Measurements from ENCODE around the gene AQP6.
A peak's percentile ranks its signal among the peaks of the same experiment; 100 is the strongest.

Gene AQP6

DNA sequence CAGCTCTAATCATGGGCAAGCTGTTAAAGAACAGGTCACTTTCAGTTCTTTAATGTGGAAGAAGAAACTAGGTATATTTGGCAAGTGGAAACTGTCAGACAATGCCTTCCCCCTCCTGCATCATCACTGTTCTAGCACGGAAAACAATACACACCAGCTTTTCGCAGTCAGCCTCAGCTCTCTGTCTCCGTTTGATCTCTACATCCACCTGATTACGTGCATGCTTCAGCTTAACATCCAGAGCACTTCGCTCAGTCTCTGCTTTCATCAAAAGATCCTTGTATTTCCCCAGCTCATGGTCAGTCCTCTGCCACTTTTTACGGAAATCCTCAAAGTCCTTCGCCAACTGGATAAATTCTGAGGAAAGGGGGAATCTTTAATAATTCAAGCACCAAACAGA is 33.5 kb downstream of the AQP6 start:
- no peak for DNase-seq

DNA sequence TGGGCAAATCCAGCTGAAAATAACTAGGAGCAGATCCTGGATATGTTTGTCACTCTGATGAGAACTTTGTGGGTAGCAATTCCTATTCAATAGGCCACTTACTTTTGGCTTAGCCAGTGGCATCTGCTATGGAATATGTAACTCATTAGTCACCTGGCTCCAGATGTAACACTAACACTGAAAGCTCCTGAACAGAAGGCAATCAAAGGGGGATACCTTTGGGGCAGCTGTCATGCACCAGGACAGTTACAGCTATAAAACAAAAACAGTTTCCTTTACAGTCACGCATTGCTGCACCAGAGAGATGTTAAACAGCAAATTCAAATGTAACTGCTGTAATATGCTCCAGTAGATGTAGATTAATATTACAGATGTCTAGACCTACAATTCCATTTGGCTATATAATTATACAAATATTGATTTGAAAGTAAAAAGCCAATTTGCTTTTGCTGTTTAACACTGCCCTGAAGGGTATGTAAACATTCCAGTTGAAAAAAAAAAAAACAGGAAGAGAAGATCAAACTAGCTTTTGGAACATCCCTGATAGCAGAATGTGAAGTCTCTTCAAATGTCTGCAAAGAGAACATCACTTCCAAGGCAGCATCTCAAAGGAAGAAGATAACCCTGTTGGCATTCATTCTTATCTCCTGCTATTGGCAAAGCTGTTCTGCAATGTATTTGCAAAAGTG is 34.2 kb downstream of the AQP6 start:
- DNase-seq: no peak

DNA sequence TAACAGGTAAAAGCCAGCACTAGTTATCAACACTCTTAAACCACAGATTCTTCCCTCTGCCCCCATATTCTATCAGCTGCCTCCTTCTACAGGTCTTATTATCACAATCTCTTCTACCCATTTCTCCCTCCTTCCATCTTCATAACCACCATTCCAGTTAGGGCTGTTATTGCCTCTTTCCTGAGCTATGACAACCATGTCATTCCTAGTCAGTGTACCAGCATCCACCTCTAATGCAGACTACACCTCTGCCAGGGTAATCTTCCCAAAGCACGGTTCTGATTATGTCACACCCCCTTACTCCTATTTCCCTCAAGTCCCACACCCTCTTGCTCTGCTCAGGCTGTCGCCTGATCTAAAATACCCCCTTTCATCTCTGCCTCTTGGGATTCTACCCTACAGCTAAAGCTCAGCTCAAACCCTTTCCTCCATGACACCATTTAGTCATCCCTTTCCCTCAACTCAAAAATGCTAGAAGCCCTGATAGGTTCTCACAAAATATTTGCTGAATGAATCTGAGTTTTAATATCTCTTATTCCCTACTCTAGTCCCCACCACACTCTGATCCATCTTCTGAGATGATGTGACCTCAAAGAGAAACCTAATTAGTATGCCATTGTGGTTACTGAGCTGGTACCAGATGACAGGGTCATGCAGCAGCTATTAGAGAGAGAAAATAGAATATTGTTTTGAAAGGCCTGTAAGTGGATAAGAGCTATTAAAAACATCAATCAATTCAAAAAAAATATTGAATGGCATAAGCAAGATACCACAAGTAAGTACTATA is 40.8 kb downstream of the AQP6 start:
- no peak for DNase-seq

DNA sequence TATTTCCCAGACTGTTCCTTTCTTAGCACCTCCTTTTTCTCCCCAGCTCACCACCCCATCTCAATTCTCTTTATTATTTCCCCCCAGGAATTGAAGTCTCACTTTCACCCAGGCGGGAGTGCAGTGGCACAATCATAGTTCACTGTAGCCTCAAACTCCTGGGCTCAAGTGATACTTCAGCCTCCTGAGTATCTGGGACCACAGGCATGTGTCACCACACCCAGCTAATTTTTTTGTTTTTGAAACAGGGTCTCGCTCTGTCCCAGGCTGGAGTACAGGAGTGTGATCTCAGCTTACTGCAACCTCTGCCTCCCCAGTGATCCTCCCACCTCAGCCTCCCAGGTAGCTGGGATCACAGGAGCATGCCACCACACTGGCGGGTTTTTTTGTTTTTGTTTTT is 41.6 kb downstream of the AQP6 start:
- no peak for DNase-seq

DNA sequence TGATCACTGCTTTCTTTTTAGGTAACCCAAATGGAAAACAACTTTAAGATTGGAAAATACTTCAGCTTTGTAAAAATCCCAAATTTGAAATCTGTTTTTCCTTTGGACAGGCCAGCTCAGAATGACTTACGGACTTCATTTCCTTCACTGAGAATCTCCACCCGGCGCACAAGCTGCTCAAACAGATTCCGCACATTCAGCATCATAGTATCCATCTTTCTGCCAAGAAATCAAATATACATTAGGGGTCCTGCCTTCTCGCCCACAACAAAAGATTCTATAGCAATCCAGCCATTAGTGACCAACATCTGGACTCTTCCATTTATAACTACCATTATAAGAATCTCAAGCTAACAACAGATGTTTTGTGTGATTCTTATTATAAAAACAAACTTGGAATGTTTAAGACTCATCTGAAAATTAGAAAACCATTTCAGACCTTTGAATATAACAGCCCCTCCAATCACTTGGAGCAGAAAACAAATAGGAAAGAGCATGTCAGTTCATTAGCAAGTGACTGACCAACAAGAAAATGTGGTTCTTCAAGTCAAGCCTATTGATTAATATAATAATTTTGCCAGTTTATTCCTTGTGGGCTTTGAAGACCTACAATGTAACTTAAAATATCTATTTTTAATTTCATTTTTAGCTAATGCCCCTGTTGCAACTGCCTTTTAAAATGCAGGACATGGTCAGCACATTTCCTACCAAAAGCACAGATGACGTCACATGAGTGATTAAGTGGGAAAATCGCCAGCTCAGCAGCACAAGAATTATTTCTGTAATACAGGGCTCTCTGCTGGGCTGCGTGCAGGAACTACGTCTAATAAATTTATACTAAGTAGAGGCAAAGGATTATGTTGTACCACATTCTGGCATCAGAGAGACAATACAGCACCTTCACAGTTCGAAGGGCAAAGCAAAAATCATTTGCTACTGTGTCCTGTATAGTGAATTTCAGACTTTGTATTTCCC is 44.0 kb downstream of the AQP6 start:
- no peak for DNase-seq

DNA sequence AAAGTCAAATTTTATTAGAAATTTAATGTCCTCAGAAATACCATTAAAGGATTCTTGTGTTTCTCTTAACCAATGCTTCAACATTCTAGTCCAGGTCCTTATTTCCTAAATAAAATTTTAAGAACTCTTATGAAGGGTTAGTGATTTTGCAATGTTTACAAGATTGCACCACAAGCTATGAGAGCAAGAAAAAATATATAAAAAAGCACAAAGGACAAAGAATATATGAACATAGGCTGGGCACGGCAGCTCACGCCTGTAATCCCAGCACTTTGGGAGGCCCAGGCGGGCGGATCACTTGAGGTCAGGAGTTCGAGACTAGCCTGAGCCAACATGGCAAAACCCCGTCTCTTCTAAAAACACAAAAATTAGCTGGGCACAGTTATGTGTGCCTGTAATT is 44.9 kb downstream of the AQP6 start:
- DNase-seq: no peak

DNA sequence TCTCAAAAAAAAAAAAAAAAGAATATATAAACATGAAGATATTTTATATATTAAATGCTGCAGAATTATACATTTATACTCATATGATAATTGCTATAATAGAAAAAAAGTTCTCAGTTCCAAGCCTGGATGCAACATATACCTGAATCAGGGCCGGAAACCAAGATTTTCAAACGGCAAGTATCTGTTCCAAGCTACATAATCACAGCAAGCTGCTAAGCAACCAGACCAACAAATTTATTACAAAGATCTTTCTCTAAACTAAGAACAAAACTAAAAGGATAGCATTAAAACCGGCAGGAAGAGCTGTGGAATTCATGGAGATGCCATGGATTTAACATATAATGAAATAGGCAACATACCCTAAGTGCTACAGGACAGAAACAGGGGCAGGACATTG is 45.4 kb downstream of the AQP6 start:
- no peak for DNase-seq

DNA sequence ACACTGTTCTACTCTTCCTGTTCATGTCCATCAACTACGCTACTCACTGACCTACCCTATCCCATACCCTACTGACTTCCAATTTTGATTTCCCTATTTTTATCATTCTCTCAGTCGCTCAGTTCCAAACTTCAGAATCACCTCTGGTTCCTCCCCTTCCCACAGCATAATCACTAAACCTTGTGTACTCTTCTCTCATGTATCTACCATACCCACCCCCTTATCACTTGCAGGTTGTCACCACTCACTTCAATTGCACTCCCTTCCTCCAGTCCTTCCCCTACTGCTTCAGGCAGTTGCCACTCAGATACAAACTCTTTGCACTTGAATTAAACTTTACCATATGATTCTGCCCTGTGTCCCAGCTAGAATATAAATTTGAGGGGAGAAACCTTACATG is 46.2 kb downstream of the AQP6 start:
- no peak for DNase-seq

DNA sequence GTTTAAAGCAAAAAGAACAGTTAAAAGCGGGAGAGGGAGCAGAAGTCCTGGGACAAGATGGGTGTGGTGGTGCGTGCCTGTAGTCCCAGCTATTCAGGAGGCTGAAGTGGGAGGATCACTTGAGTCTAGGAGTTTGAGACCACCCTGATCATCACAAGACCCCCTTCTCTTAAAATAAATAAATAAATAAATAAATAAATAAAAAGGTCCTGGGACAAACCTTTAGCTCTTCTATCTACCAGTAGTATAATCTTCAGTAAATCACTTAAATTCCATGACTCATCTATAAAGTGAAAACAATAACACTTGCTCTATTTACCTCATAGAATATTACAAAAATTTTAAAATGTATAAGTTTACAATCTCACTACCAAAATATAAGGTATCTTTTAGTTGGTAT is 46.8 kb downstream of the AQP6 start:
- DNase-seq: no peak

DNA sequence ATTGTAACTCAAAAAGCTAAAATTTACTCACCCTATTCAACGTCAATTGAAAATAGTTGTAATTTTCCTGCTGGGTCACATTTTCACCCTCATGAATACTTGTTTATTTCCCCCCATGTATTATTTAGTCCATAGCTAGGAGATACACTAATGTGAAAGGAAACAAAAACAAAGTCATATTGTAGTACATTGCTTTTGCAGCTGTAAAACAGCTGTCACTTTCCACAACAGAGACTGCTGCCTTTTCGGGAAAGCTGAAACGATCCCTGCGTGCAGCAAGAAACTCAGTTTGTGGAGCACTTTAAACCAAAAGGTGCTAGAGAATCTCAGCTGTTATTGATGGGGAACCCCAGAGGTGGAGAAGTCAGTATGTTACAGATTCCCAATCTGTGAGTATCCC is 48.3 kb downstream of the AQP6 start:
- no peak for DNase-seq

DNA sequence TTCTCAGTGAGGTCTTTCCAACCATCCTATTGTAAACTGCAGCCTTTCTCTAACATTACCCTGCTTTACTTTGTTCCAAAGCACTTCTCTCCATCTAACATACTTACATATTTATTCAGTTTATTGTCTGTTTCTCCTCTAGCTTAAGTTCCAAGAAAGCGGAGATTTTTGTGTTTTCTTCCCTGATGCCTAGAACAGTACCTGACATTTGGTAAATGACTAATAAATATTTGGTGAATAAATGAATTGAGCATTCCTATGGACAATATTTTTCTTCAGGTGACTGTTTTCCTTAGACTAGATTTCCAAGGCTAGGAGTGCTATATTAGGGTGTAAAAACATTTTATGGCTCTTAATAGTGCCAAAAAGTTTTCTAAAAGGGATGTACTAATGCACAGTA is 50.2 kb downstream of the AQP6 start:
- DNase-seq: no peak

DNA sequence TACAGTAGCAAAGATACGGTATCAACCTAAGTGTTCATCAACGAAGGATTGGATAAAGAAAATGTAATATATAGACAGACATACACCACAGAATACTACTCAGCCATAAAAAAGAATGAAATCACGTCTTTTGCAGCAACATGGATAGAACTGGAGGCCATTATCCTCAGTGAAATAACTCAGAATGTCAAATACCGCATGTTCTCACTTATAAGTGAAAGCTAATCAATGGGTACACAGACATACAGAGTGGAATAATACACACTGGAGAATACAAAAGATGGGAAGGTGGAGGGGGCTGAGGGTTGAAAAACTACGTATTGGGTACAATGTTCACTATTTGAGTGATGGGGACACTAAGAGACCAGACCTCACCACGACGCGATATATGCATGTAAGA is 51.5 kb downstream of the AQP6 start:
- no peak for DNase-seq

DNA sequence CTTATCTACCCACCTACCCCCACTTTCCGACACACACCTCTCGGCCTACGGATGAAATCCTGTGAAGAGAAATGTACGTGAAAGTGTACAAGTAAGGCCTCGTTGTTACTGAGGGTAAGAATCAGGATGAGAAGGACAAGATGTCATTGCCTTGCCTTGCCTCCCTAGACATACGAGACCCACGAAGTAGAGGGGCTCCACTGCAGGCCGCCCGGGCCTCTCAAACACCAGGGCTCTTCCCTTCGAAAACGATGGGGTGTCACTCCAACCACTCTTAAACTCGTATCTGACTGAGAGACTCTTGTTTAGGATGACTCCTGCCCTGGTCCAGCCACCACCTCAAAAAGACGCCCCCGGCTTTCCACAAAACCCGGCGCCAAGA is 52.0 kb downstream of the AQP6 start:
- peak in 1 of 2 experiments; percentile 20 for DNase-seq

DNA sequence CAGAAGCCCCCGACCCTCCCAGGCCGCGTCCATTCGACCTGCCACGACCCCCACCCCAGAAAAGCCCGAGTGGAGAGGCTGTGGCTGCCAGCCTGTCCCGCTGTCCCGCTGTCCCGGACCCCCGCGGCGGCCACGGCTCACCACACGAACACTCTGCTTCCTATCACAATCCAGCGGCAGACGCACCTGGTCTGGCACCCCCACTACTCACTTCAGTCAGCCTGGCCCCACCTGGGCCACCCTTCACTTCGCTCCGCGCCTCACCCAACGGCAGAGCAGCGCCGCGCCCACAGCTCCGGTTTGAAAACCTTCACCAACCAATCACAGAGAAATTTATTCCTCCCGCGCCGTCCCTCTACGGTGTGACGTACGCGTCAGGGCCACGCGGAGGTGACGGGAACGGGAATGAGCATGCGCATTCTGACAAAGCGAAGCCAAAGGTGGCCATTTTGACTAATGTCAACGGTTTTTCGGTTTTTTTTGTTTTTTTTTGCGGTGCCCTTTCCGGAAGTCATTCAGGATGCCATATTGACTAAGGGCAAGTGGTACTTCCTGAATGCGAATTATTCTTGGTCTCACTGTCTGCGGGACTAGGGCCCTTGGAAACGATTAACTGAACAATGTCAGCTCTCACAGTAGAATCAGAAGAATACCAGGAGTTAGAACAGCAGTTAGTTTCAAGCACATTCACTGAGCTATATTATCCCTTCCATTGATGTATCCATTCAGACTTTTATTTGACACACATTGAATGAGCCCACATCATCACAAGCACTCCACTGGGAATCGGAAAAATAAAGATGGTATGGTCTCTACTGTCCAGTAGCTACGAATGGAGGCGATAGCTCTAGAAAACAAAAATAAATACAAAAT is 52.7 kb downstream of the AQP6 start, which contains the start of gene RACGAP1:
Gene RACGAP1, minus strand, starts transcription at position 308 of the 873 bp plus-strand sequence. CDS start 8,779 bp downstream, outside the sequence.
- DNase-seq: peak; percentile 97 to 98

DNA sequence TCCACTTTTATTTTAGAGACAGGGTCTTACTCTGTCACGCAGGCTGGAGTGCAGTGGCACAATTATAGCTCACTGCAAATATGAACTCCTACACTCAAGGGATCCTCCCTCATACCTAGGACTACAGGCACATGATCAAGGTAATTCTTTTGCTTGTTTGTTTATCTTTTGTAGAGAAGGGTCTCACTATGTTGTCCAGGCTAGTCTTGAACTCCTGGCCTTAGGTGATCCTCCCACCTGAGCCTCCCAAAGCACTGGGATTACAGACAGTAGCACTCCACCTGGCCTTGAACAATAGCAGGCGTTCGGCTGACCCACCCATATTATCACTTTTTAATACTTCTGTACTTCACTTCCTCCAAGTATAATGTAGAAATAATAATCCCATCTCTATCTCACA is 53.9 kb downstream of the AQP6 start:
- DNase-seq: no peak
